Pulmonary artery endothelial cell (primary cell): ENCODE results near the gene ADGRD2. TPM values are rescaled to one million over a fixed set of nuclear protein-coding genes. Genes with fewer than 3 reads are reported as not detected.

Experiments used
- DNase-seq: peaks from one replicate; pipeline ENCODE4 v3.0.0-alpha.2; 2011; ENCODE audit warnings: low read depth, low spot score
- total RNA-seq: library from RNA; depleted of rRNA; stranded (reverse); fragments of >200 nt; gene quantifications from 2 replicates; pipeline ENCODE4 v1.2.3, GENCODE V29; 2014

ADGRD2 gene
- total RNA-seq, 1 donor from 2014 or later: not detected

DNA sequence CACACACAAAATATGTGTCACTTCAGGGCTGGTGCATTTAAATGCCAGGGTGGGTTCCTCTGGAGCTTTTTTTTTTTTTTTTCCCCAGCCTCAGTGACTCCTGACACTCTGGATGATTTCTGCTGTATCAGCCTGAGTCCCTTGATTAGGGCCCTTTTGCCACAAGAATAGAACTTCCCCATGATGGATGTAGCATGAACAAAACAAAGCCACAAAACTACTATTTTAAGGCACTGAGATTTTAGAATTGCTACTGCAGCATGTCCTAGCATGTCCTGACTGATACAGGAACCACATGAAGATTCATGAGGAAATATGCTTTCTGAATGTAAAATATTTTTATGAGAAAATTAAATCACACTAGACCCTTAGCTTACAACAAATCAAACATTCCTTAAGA, 13.9 kb upstream of the ADGRD2 start:
- DNase-seq: no peak

DNA sequence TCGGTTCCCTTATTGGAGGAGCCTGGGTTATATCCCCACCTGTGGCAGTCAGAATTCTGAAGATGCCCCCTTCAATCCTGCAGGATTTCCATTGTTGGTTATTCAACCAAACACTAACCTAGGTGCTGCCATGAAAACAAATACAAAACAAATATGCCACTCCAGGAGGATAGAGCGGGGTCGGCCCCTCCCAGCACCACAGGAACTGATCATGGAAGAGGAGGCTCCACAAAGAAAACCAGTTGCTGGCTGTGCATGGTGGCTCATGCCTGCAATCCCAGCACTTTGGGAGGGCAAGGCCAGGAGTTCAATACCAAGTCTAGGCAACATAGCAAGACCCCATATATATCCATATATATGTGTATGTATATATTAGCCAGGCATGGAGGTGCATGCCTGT, 13.2 kb upstream of the ADGRD2 start:
- DNase-seq: no peak

DNA sequence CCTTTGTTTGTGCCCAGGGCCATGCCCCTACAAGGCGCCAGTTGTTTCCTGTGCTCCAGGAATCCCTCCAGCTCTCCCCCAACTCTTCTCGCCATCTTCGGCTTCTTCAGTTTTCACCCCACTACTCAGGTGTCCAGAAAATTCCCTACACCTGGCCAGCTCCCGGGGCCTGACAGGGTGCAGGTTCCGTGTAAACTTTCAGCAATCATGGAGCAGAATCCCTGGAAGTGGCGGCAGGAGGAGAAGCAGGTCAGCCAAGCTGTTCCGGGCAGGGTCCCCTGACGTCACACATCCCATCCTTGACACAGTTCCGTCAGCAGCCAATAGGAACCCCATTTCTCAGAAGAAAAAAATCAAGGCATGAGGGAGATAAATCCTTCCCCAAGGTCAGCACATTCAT, 12.2 kb upstream of the ADGRD2 start:
- DNase-seq: no peak

DNA sequence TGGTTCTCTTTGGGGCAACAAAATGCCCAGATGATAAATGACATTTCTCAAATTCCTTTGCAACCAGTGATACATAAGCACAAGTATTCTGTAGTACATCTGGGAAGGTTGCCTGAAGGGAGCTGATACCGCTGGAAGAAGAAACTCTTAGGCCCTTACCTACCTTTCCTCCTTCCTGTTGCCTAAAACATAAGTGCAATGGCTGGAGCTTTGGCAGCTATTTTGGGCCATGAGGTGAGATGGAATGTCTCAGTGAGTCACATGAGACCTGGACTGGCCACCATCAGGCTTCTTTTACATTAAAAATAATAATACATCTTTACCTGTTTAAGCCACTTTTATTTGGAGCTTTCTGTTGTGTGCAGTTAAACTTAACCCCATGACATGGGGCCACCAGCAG, 11.2 kb upstream of the ADGRD2 start:
- no peak for DNase-seq

DNA sequence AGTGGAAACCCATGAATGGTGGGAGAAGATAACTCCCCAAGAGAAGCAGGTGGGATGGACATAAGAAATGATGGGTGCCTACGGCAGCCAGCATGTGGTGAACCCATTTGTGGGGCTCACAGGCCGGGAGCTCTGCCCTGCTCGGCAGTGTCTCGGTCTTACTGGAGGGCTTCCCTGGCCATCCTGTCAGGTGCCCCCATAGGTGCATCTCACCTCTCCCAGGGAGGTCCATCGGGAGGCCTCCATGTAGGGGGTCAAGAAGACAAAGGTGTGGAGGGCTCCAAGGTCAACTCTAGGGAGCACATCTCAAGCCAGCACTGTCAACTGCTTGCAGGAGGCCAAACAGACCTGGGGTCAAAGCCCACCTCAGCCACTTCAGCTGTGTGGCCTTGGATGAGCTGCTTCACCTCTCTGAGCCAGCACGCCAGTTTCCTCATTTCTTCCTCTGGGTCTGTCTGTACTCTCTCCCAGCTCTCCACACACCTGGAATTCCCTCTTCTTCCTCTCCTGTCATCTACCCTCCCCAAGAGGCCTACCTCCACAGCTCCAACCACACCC, 10.5 kb upstream of the ADGRD2 start:
- DNase-seq: no peak

DNA sequence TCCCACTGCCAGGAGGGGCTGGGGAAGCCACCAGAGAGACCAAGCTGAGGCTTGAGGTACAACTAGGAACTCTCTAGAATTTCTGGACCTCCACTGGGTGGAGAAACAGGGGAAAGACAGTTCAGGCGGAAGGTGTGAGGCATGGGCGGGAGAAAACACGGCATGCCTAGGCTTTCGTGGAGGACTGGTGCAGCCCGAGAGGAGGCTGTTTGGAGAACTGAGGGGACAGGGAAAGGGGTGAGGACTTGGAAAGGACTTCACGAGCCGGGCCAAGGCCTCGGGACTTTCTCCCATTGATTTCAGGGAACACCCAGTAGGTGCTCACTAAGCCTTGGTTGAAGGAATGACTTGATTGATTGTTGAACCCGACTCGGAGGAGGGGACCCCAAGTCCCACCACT, 9.5 kb upstream of the ADGRD2 start:
- no peak for DNase-seq

DNA sequence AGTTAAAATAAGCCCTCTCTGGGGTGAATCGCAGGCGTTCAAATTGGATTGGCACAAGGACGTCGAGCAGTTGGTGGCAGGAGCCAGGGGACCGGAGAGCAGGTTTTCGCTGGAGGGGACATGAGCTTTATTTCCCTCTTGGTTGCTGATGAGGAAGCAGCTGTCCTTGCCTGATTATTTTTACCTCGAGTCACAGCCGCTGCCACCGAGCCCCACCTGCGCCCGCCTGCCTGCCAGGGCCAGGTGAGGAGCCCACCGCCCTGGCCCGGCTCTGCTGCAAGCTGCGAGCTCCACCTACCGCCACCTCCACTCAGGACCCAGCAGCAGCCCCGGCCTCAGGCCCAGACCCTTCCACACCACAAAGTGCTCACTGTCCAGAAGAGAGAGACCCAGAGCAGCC, 9.0 kb upstream of the ADGRD2 start:
- DNase-seq: no peak

DNA sequence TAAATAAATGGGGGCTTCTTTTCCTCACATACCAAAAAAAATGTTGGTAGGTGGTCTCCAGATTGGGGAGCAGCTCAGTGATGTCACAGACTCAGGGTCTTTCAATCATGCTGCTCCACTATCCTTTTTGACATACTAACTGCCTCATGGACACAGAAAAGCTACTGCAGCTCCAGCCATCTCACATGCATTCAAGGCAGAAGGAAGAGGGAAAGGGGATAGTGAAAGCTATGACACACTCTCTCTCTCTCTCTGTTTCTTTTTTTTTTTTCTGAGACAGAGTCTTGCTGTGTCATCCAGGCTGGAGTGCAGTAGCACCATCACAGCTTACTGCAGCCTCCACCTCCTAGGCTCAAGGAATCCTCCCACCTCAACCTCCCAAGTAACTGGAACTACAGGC, 7.9 kb upstream of the ADGRD2 start:
- DNase-seq: no peak

DNA sequence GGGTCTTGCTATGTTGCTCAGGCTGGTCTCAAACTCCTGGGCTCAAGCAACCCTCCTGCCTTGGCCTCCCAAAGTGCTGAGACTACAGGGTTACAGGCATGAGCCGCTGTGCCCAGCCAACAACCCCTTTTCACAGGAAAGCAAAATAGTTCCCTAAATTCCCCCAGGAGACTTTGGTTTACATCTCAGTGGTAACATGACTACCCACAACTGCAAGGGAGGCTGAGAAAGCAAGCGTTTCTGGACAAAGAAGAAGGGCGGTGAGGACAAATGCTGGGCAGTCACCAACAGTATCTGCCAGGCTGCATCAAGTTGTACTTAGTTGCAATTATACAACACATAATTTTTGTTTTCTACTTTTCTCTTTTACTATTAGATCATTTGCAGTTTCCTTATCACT, 7.4 kb upstream of the ADGRD2 start:
- no peak for DNase-seq

DNA sequence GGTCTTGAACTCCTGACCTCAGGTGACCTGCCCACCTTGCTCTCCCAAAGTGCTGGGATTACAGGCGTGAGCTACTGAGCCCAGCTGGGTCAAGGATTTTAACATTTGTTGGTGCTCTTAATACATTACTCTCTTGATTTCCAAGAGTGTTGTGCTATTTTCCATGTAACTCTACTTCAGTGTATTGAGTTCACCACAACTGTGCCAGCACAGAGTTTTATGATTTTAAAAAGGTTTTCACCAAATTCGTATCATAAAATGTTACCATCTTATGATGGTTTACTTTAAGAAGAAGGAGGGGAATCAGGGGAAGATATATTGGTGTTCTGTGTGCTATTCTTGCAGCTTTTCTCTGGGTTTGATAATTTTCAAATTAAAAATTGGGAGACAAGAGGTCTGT, 6.6 kb upstream of the ADGRD2 start:
- DNase-seq: no peak

DNA sequence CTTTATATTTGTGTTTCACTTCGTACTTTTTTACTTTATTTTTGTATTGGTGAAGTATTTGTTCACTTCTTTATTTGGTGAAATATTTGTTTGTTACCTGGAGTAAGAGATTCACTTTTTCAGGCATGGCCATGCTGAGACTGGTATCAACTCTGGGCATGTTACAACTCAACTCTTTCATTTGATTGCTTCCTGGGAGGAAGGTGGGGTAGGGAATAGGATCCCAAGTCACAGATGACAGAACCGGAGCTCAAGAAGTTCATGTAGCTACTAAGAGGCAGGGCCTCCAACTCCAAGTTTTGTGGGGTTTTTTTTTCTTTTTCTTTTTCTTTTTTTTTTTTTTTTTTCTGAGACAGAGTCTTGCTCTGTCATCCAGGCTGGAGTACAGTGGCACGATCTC, 6.1 kb upstream of the ADGRD2 start:
- DNase-seq: no peak

DNA sequence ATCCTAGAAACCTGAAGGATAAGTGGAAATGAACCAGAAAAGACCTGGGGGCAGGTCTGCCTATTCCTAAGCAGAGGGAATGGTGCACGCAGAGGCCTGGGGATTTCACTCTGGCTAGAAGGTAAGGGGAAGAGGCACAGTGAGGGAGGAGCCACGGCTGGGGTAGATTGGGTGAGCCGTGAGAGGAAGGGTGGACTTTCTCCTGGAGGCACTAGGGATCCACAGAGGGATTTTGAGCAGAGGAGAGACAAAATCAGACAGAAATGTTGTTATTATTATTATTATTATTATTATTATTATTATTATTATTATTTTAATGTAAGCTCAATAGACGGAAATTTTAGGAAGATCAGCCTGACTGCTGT, 3.0 kb upstream of the ADGRD2 start:
- DNase-seq: no peak

DNA sequence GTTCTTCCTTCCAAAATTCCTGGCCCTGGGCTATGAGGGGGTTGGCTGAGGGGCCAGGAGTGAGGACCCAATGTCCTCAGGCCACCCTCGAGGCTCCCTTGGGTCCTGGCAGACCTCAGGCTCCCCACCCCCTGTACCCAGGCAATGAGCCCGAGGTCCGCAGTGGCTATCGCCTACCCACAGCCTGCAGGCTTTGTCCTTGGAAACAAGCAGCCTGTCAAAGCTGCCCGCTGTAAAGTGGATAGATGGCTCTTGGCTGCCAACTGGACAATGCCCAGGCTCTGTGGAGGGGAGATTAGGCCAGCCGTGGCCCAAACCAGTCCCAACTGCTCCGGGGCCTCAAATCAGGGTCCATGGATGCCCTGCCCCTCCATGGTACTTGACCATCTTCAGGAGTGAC, 2.2 kb upstream of the ADGRD2 start:
- DNase-seq: no peak

DNA sequence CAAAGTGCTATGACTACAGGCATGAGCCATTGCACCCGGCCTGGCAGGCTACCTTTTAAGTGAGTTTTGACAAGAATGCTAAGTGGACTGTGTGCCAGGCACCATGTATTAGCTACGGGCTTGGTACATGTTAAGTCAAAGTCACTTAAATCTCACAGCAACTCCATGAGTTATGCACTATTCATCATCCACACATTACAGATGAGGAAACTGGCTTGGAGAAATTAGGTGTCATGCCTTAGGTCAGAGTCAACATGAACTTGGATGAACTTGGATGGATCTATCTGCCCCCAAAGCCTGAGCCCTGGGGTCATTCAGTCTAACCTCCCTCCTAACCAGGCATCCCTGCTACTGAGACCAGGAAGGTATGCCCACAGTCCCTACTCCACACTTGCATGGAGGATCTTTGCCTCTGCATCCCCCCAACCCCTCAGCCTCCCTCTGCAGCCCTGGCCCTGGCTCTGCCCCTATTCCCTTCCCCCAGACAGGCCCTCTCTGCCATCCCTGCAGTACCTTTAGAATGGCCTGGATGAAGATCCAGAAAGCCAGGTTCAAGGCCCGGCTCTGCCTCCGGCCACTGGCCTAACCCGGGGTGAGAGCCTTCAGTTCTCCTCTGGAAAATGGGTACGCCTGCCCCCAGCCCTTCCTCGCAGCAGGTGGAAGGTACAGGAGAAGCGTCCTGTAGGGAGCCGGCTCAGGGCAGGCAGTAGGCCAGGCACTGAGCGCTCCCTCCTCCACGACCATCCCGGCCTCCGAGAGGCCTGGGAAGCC, 685 bp upstream of the ADGRD2 start:
- DNase-seq: no peak

DNA sequence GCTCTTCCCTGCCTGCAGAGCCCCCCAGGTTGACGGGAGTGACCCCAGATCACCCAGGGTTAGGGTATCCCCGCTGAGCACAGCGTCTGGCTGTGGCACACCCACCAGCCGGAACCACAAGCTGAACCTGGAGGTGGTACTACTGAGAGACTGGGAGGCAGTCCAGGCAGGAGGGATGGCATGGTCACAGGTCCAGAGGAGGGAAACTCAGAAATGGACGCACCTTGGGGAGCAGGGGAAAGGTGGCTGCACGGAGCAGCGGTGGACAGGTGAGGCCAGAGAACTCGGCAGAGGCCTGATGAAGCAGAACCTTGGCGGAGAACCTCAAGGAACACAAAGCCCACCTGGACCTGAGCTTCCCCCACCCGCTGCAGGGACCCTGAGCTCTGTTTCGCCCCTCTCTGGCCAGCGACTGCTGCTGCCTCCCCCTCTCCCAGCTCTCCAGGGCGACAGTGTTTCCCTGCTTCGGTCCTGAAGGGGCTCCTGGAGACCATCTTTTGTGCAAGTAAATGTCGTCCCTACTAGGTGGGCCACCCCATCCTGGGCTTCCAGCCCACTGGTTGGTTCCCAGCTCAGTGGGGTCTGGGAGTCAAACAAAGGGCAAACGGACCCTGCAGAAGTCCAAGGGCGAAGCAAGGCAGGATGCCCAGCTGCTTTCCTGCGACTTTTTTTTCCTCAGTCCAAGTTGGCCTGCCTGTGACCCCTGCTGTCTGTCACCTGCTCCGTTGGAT, 845 bp downstream of the ADGRD2 start:
- DNase-seq: no peak

DNA sequence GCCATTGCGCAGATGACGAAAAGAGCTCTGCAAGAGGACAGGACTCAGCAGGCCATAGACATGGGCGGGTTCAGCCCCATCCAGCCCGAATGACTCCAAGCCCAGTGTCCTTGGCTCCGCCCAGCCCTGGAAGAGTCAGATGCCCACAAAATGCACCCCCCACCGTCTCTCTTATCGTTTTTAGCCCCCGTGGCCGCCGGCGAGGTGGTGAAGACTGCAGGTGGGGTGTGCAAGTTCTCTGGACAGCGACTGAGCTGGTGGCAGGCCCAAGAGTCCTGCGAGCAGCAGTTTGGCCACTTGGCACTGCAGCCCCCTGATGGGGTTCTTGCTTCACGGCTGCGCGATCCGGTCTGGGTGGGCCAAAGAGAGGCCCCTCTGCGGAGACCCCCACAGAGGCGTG, 2.1 kb downstream of the ADGRD2 start:
- no peak for DNase-seq

DNA sequence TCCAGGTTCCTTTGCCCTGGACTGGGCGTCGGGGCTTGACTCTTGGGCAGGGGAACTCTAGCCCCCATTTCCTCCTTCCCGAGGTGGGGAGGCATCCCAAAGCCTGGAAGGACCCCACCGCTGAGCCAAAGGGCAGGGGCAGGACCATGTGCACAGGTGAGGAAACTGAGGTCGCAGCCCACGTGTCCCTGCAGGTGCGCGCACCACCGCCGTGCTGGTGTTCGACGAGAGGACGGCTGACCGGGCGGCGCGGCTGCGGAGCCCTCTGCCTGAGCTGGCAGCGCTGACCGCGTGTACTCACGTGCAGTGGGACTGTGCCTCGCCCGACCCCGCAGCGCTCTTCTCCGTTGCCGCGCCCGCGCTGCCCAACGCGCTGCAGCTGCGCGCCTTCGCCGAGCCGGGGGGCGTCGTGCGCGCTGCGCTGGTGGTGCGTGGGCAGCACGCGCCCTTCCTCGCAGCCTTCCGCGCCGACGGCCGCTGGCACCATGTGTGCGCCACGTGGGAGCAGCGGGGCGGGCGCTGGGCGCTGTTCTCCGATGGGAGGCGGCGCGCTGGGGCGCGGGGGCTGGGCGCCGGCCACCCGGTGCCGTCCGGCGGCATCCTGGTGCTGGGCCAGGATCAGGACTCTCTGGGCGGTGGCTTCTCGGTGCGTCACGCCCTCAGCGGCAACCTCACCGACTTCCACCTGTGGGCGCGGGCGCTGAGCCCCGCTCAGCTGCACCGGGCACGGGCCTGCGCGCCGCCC, 2.8 kb downstream of the ADGRD2 start:
- no peak for DNase-seq

DNA sequence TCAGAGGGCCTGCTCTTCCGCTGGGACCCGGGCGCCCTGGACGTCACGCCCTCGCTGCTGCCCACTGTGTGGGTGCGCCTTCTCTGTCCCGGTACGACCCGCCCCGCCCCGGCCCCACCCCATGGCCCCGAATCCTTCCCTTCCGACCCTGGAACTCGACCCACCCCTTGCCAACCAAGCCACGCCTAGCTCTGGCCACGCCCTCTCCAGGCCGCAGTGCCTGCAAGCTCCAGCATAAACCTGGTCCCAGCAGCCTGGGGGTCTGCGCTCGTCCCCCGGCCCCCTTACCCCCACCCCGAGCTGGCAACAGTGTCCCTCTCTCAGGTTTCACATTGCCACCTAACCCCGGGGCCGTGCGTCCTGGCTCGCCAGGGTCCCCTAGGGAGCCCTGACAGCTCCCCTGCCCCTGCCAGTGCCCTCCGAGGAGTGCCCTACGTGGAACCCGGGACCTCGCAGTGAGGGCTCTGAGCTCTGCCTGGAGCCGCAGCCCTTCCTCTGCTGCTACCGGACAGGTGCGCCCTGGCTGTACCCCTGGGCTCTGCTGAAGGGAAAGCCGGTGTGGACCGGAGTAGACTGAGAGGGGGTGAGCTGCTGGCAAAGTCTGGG, 3.4 kb downstream of the ADGRD2 start:
- no peak for DNase-seq

DNA sequence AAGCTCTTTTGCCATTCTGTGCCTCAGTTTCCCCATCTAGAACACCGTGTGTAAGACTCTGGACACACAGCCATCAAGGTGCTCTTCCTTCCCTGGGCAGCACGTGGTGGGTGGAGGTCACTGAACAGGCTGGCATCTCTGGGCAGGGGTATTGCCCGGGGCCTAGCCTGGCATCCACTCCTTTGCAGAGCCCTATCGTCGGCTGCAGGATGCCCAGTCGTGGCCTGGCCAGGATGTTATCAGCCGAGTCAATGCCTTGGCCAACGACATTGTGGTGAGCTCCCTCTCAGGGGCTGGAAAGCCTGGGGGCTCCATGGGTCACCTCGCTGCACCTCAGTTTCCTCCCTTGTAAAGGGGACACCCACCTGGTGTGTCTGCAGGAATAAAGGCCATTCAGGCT, 4.0 kb downstream of the ADGRD2 start:
- DNase-seq: no peak

DNA sequence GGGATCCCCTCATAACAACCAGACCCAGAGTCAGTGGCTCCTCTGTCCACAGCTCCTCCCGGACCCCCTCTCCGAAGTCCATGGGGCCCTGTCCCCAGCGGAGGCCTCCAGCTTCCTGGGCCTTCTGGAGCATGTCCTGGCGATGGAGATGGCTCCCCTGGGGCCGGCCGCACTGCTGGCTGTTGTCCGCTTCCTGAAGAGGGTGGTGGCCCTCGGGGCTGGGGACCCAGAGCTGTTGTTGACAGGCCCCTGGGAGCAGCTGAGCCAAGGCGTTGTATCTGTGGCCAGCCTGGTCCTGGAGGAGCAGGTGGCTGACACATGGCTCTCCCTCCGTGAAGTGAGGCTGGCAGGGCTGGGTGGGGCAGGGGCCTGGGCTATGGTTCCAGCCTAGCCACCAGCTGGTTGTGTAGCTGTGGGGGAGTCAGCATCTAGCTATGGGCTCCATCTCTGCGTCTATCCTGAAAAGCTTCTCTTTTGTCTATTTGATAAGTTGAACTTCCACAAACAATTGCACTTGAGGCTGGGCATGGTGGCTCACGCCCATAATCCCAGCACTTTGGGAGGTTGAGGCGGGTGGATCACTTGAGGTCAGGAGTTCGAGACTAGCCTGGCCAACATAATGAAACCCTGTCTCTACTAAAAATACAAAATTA, 4.7 kb downstream of the ADGRD2 start:
- no peak for DNase-seq

DNA sequence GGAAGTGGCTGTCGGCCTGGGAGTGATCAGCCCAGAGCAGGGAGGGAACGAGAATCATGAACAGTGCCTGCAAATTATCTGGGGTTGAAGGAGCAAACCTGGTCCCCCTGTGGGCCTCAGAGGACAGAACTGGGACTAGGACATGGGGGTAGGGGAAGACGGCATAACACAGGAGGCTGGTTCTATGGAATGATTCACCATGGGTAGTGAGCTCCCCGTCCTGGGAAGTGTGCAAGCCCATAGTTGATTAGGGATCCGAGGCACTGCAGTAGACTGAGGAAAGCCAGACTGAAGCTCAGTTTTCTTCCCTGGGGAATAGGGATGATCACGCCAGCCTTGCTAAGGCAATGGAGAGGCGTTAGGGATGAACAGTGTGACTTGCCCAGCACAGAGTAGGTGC, 5.6 kb downstream of the ADGRD2 start:
- no peak for DNase-seq
